Heart right ventricle (tissue), 16 donors: ENCODE measurements around the gene NSD2. TPM values are rescaled to one million over a fixed set of nuclear protein-coding genes. Genes with fewer than 3 reads are reported as not detected.

Experiments
- ATAC-seq, 8 donors: fragments of 200-7000 bp; cut with Tn5 transposase; one replicate each; pipeline ENCODE4 v1.9.1; 2020; ENCODE audit warnings: mild to moderate bottlenecking in 8 of 8, moderate library complexity in 8 of 8, moderate number of reproducible peaks in 1 of 8
- DNase-seq, 2 donors: peaks; one replicate each; pipeline ENCODE4 v3.0.0-alpha.2; 2020
- H3K27ac ChIP-seq, 10 donors: fragments of 200-600 bp; sonication (generic) in 2 of 10; one replicate each; pipeline versions ENCODE4 v1.5.0 to v1.8.0; 2020 to 2022; ENCODE audit warnings: mild to moderate bottlenecking in 3 of 10
- H3K27me3 ChIP-seq, 7 donors: fragments of 200-600 bp; one replicate each; pipeline ENCODE4 v1.8.0; 2021 to 2022; ENCODE audit warnings: mild to moderate bottlenecking in 2 of 7
- H3K36me3 ChIP-seq, 9 donors: fragments of 200-600 bp; sonication (generic) in 1 of 9; one replicate each; pipeline versions ENCODE4 v1.5.0 to v1.8.0; 2020 to 2022; ENCODE audit warnings: mild to moderate bottlenecking in 2 of 9
- H3K4me1 ChIP-seq, 9 donors: fragments of 200-600 bp; sonication (generic) in 1 of 9; one replicate each; pipeline versions ENCODE4 v1.5.0 to v1.8.0; 2020 to 2022; ENCODE audit warnings: mild to moderate bottlenecking in 4 of 9
- H3K4me3 ChIP-seq, 10 donors: fragments of 200-600 bp; sonication (generic) in 2 of 10; one replicate each; pipeline versions ENCODE4 v1.5.0 to v1.8.0; 2020 to 2022; ENCODE audit warnings: mild to moderate bottlenecking in 7 of 10, moderate library complexity in 2 of 10
- H3K9me3 ChIP-seq, 11 donors: fragments of 200-600 bp in 10 of 11; sonication (generic) in 2 of 11; one replicate each; pipeline versions ENCODE4 v1.5.0 to v1.8.0; 2013 to 2022; ENCODE audit warnings: mild to moderate bottlenecking in 2 of 11, control low read depth in 1 of 11, moderate library complexity in 1 of 11
- WGBS, 2 donors: extraction: QIAGEN DNeasy Blood & Tissue Kit; methylation state at CpG; one replicate each; pipeline ENCODE4 v1.1.7; 2013; ENCODE audit warnings: inconsistent platforms in 1 of 2; 5-methylcytosine and 5-hydroxymethylcytosine counted together
- intact Hi-C, 10 donors: fragments of 100-400 bp; cut with DNase I; formaldehyde crosslinking; loops; one replicate each; pipeline versions ENCODE4 v1.11.1 to v1.14.2; 2022
- polyA plus RNA-seq, 2 donors: library from polyadenylated mRNA; stranded (reverse); fragments of 200-250 nt; gene quantifications; one replicate each; pipeline ENCODE4 v1.2.3, GENCODE V29; 2013
- total RNA-seq, 10 donors: library from RNA; stranded (reverse); fragmentation: NEBNext Ultra II Directional in 3 of 10; extraction: Animal tissue kit (Norgen Biotek cat#: 25700) in 3 of 10; gene quantifications; one replicate each; pipeline versions ENCODE4 v1.2.1 to v1.2.4, GENCODE V29; 2021 to 2023
- TF ChIP-seq, protein P1 (sequence below), 9 donors: fragments of 200-600 bp; sonication (generic) in 2 of 9; IDR thresholded peaks; one replicate each; pipeline versions ENCODE4 v1.5.0 to v1.8.0; 2021 to 2022; ENCODE audit warnings: antibody characterized with exemption in 9 of 9, mild to moderate bottlenecking in 5 of 9, moderate library complexity in 1 of 9
- donor health status: Arrhythmogenic right ventricular cardiomyopathy.
- donor health status: ischemic (EF 13 %, LVEDD 7.1; RV severe dilation, severe dysfunction).
- donor health status: healthy with polysubstance abuse.
- donor health status: DM: no; HTN: yes; CAD: no.
- donor health status: DM: no; HTN: no; CAD: no.
- donor health status: ischemic (EF 25% LVEDD 6.9; RV normal size, moderate dysfunction).
- donor health status: ischemic (EF 25% LVEDD 5.7; RV mildly dilated, moderate dysfunction).
- donor health status: healthy.
- donor health status: DM: yes; HTN: yes; CAD: no.
- donor health status: Ischemic cardiomyopathy.
- donor health status: ischemic (EF 35%, LVEDD 5.7; RV mildly dilated, moderate dysfunction).
- donor health status: nonischemic (EF 11% LVEDD 7.7; RV severe dilation, severe dysfunction).
- donor health status: DM: yes; HTN: yes; CAD: no.
- donor health status: PGD.
- donor health status: ischemic (EF 29% LVEDD 5.4; RV normal size, mild dysfunction).
- donor health status: nonischemic (EF 23%, LVEDD 6.1; RV moderate dilation, normal function).

The NSD2 gene
- total and polyA plus RNA-seq, 12 donors, result 7.7 to 64.4 (median 44.5) TPM

DNA sequence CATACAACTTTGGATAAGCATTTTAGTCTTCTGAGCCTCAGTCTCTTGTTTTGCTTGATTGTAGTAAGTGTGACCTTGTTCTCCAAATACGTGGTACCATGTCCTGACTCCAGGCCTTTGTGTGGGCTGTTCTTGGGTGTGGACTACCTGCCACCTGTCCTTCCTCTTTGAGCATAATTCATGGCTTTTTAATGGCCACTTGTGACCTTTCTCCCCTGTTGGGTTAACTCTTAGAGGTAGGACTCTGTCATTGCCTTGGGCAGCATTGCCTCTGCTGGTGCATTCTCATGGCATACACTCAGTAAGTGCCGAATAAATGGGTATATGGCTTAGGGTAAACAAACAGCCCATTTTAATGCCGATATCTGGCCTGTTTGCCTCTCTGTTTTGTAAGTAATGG is 3.0 kb downstream of the NSD2 start:
- TF ChIP-seq, protein P1, sequence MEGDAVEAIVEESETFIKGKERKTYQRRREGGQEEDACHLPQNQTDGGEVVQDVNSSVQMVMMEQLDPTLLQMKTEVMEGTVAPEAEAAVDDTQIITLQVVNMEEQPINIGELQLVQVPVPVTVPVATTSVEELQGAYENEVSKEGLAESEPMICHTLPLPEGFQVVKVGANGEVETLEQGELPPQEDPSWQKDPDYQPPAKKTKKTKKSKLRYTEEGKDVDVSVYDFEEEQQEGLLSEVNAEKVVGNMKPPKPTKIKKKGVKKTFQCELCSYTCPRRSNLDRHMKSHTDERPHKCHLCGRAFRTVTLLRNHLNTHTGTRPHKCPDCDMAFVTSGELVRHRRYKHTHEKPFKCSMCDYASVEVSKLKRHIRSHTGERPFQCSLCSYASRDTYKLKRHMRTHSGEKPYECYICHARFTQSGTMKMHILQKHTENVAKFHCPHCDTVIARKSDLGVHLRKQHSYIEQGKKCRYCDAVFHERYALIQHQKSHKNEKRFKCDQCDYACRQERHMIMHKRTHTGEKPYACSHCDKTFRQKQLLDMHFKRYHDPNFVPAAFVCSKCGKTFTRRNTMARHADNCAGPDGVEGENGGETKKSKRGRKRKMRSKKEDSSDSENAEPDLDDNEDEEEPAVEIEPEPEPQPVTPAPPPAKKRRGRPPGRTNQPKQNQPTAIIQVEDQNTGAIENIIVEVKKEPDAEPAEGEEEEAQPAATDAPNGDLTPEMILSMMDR (IDR thresholded peaks at IDR 0.05), result no peak
- WGBS, 2 donors, result 93% methylated on average over 3 of the region's 3 CpGs
- ATAC-seq (no peak), DNase-seq (no peak)
- Histone ChIP-seq H3K27ac (no peak overlapping the region), H3K27me3 (no peaks in the 10 kb centered on the region), H3K4me1 (peaks cover 0 to 31% (median 21%) of the 10 kb centered on the region in 9 donors), H3K36me3 (no peaks in the 10 kb centered on the region), H3K9me3 (no peaks in the 10 kb centered on the region), H3K4me3 (no peak overlapping the region)
- intact Hi-C loops, result no loop called here

DNA sequence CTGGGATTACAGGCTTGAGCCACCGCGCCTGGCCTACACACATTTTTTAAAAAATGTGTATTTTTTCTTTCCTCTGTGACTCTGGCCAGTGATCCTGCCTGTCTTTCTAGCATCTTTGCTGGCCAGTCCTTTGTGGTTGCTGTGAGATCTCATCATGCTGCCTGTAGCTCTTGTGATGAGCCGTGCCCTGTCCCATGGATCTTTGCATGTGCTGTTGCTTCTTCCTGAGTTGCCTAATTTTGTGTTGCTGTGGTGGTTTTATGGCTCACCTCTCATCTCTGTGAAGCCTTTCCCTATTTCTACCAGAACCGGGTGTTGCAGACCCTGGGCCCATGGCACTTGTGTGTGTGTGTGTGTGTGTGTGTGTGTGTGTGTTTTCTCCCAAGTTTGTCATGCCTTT is 8.3 kb downstream of the NSD2 start:
- DNase-seq, result no peak
- TF ChIP-seq, protein P1 (IDR thresholded peaks at IDR 0.05), result no peak
- intact Hi-C loops, result no loop called here
- Histone ChIP-seq H3K36me3 (no peaks in the 10 kb centered on the region), H3K4me1 (peaks cover 0 to 25% (median 4%) of the 10 kb centered on the region in 9 donors), H3K27me3 (no peaks in the 10 kb centered on the region), H3K27ac (no peak overlapping the region), H3K9me3 (no peaks in the 10 kb centered on the region), H3K4me3 (no peak overlapping the region)
- ATAC-seq, result no peak
- 88 to 93% methylated on average over 4 of the region's 4 CpGs for WGBS, 2 donors

DNA sequence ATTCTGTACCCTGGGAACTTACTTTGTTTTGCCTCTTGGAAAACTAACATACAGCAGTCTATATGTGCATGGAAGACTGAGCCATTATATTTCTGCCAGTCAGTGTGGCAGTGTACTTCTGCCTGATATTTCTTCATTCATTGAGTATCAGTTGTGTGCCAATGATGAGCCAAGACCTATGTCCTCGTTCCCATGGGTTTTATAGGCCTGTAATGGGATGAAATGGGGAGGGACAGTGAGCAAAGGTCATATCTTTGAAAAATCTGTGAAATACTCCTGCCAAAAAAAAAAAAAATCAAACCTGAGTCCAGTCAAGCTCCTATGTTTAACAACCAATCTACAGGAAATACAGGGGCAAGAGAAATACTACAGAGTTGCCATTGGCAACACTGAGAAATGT is 9.1 kb downstream of the NSD2 start:
- intact Hi-C loops, result no loop called here
- TF ChIP-seq, protein P1 (IDR thresholded peaks at IDR 0.05), result no peak
- H3K36me3 ChIP-seq, result no peaks in the 10 kb centered on the region
- no peak overlapping the region for H3K4me3 ChIP-seq
- peaks cover 0 to 26% (median 4%) of the 10 kb centered on the region in 9 donors for H3K4me1 ChIP-seq
- H3K9me3 ChIP-seq, result no peaks in the 10 kb centered on the region
- no peak for ATAC-seq
- no peak overlapping the region for H3K27ac ChIP-seq
- 83 to 91% methylated on average over 1 of the region's 1 CpG for WGBS, 2 donors
- H3K27me3 ChIP-seq, result no peaks in the 10 kb centered on the region
- no peak for DNase-seq

DNA sequence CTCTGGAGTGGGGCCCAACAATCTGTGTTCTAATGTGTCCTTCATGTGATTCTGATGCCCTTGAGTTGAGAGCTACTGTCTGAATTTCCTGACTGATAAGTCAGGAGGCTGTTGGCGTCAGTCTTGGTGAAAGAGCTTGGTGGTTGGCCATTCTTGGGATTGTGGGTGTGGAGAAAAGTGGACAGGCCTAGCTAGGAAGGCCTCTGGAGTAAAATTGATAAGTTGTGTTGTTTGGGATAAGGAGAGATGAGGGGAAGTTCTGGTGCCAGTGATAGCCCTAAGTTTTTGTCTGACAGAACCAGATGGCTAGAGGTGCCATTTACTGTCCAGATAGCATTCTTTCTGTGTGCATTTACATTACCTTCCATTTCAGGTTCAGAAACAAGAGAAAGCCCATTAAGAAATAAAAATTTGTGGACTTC is 11.7 kb downstream of the NSD2 start:
- TF ChIP-seq, protein P1 (IDR thresholded peaks at IDR 0.05), result no peak
- peak overlapping the region in 6 of 10 donors; percentile 10 to 67 (median 48) for H3K27ac ChIP-seq
- DNase-seq, result peak in 1 of 2 donors; percentile 23
- WGBS, 2 donors, result 53 to 58% methylated on average over 1 of the region's 1 CpG
- peaks cover 0 to 39% (median 17%) of the 10 kb centered on the region in 9 donors for H3K4me1 ChIP-seq
- no peaks in the 10 kb centered on the region for H3K27me3 ChIP-seq
- no peak overlapping the region for H3K4me3 ChIP-seq
- H3K36me3 ChIP-seq, result no peaks in the 10 kb centered on the region
- intact Hi-C loops, result no loop called here
- peak; percentile 34 to 87 (median 72) for ATAC-seq
- H3K9me3 ChIP-seq, result peaks cover 0 to 11% (median 0%) of the 10 kb centered on the region in 11 donors
